Measurements from ENCODE around the gene LTF. TPM values are rescaled to one million over a fixed set of nuclear protein-coding genes. Genes with fewer than 3 reads are reported as not detected.
"Not testable (repeated sequence)": the region's sequence is repeated elsewhere in the genome, so short reads cannot be mapped to it uniquely, and the experiment has no call there.

LTF gene
- polyA plus RNA-seq, 3 donors = 5.6 to 13.4 (median 9.1) TPM

DNA sequence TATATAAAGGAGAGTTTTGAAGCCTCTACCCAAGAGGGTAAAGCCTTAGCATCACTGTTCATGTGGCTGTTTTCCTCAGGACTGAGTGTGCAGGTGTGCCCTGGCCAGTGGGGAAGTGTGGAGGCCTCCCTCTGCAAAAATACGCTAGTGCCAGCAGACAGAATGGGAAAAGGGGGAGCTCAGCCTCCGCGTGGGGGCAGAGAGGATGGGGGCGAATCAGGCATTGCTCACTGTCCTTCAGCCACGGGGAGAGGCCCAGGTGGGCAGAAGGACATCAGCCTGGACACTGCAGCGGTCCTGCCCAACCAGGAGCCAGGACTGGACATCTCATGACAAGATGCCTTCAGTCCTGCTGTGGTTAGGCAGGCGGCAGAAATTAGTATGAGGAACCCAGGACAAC is 10.1 kb downstream of the LTF start:
- no peak overlapping the region for H3K27ac ChIP-seq (ENCODE audit: low read depth, low read length)
- WGBS, 3 donors = 82 to 85% (median 84%) methylated on average over 7 of the region's 7 CpGs

GRCh38 chr3:46454209-46454595 is 10.5 kb downstream of the LTF start:
- no peak overlapping the region for H3K27ac ChIP-seq (ENCODE audit: low read depth, low read length)
- WGBS, 3 donors = 53 to 66% (median 54%) methylated on average over 3 of the region's 3 CpGs

GRCh38 chr3:46453526-46454208 is 11.0 kb downstream of the LTF start:
- H3K27ac ChIP-seq (ENCODE audit: low read depth, low read length) = no peak overlapping the region
- 69 to 77% (median 76%) methylated on average over 6 to 7 of the region's 7 CpGs for WGBS, 3 donors

GRCh38 chr3:46449755-46450552 is 14.8 kb downstream of the LTF start:
- no peak overlapping the region for H3K27ac ChIP-seq (ENCODE audit: low read depth, low read length)
- WGBS, 3 donors = 69 to 77% (median 76%) methylated on average over 14 of the region's 14 CpGs

GRCh38 chr3:46448721-46449120 is 16.0 kb downstream of the LTF start:
- no peak overlapping the region for H3K27ac ChIP-seq (ENCODE audit: low read depth, low read length)
- 88 to 94% (median 93%) methylated on average over 17 of the region's 17 CpGs for WGBS, 3 donors

DNA sequence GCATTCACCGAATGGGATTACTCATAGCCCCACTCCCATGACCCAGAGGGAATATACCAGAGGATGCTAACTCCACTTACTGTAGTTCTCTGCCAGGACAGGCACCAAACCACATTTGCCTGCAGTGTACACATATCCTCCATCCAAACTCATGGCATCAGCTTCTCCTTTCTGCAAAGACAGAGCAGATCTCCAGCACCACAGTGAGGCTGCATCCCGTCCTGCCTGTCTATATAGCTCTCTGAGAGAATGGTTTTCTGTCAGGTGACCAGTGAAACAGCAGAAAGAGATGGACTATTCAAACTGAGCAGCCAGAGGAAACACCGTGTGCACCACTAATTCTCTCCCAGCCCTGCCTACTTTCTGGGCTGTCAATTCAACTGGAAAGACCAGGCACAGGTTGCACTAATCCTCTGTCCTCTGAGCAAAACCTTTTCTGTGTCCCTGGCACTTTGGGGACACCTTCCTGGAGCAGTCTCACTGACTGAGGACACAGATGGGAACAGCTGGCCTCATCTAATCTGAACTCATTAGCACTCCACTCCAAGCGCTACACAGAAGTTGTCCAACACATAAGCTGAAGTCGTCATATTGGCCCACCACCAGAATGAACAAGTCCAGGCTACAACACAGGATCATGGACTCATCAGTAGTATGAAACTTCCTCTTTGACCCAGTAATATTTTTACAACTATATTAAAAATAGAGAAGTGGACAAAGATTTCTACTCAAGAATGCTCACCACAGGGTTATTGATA is 17.3 kb downstream of the LTF start:
- 54 to 80% (median 63%) methylated on average over 5 of the region's 5 CpGs for WGBS, 3 donors
- H3K27ac ChIP-seq (ENCODE audit: low read depth, low read length) = no peak overlapping the region

DNA sequence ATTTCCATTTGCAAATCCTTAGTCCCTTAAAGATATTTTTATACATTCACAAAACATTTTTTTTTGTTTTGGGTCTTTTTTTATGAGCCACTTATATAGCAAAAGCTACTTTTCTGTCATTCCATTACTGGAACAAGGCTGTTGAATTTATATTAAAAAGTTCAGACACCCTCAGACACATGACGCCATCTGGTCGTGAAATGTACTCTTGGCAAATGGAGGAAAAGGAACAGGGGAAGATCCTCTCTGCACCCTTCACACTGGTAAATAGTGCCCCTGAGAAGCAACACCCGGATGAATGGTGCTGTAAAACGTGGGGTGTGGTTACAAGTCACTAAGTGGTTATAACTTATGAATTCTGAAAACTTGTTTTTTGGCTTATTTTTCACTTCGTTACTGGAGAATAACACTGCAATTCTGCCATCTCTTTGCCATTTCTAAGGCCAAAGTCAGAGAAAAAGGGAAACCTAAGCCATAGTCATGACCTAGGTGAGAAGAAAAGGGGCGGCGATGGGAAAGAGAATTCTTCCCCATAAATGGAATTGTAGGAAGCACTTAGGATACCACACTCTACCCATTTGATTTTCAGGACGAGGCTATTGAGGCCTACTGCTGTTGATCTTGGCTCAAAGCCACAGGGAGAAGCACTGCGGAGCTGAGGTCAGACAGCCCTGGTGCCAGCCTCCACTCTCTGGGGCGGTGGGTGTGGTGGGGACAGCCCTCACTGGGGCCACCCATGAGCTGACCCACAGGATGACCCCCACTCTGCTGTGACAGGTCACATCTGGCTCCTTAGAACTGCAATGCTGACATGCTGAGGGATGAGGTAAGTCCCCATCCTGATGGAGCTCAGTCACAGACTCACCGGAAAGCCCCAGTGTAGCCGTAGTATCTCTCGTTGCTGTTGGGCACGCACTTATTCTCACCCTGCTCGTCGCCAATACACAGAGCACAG is 21.9 kb downstream of the LTF start:
- H3K27ac ChIP-seq (ENCODE audit: low read depth, low read length) = no peak overlapping the region
- 68 to 77% (median 72%) methylated on average over 16 of the region's 16 CpGs for WGBS, 3 donors

- no peak overlapping the region for H3K27ac ChIP-seq (ENCODE audit: low read depth, low read length)
- 73 to 87% (median 76%) methylated on average over 4 of the region's 4 CpGs for WGBS, 3 donors
Measured at GRCh38 chr3:46440531-46441294, 24.0 kb downstream of the LTF start.

- no peak overlapping the region for H3K27ac ChIP-seq (ENCODE audit: low read depth, low read length)
- WGBS, 3 donors = 80 to 90% (median 81%) methylated on average over 3 of the region's 3 CpGs
Measured at GRCh38 chr3:46438831-46439230, 25.9 kb downstream of the LTF start.

DNA sequence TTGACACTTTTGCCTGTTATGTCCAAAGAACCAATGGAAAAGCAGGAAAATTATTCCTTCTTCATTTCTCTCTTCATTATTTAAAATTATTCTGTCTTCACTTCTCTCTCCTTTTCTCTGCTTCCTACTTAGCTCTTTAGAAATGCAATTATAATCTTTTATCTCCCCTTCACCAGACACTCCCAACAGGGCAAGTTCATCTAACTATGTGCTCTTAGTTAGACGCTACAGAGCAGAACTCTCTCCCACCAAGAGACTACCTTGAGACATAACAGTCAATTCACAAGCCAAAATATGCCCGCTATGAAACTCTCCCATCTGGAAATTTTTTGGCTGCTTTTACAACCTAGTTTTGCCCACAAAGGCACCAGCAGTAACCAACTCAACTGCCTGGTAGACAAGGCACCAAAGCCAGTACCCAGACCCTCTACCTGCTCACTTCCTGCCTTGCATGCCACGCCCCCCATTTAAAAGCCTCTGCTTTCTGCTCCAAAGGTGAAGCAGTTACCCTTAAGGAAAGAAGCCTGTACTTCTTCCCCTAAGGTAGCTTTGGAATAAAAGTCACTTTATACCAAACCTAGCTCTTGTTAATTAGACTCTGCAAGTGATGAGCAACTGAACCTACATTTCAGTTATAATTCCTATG is 29.5 kb downstream of the LTF start:
- H3K27ac ChIP-seq (ENCODE audit: low read depth, low read length) = no peak overlapping the region
- 91% methylated on average over 3 of the region's 3 CpGs for WGBS, 3 donors

DNA sequence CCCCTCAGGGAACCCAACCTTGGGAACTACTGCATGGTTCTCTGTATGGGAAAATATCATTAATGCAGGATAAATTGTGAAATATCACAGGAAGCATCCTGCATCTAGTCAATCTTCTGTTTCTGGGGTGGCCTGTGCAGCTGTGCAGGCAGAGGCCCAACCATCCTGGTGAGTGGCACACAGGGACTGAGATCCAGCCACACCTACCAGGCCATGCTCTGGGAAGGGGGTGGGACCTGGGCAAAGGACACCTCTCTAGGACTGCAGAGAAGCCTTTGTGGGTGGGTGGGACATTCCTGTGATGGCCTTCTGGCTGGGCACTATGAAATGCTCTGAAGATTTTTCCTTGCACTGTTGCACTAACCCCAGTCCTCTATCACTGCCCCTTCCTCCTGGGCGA is 30.9 kb downstream of the LTF start:
- H3K27ac ChIP-seq (ENCODE audit: low read depth, low read length) = no peak overlapping the region
- 92 to 97% (median 94%) methylated on average over 1 of the region's 1 CpG for WGBS, 3 donors

- WGBS, 3 donors = 62 to 74% (median 63%) methylated on average over 4 of the region's 4 CpGs
- not testable (repeated sequence) for H3K27ac ChIP-seq (ENCODE audit: low read depth, low read length)
Measured at GRCh38 chr3:46433118-46433517, 31.6 kb downstream of the LTF start.

GRCh38 chr3:46431905-46432304 is 32.8 kb downstream of the LTF start:
- H3K27ac ChIP-seq (ENCODE audit: low read depth, low read length) = not testable (repeated sequence)

DNA sequence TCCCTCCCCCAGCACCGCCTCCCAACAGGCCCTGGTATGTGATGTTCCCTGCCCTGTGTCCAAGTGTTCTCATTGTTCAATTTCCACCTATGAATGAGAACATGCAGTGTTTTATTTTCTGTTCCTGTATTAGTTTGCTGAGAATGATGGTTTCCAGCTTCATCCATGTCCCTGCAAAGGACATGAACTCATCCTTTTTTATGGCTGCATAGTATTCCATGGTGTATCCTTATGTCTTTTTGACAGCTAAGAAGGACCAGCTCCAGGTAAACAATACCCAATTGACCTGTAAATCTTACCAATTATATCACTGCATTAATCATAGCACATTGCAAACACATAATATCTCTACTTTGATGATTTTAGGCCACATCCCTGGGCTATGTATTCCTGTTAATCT is 33.8 kb downstream of the LTF start:
- WGBS, 3 donors = 89 to 100% (median 98%) methylated on average over 1 of the region's 1 CpG
- H3K27ac ChIP-seq (ENCODE audit: low read depth, low read length) = not testable (repeated sequence)

More at GRCh38 chr3:46431905-46432304, 32.8 kb downstream of the LTF start:
- 84 to 93% (median 88%) methylated on average over 5 of the region's 5 CpGs for WGBS, 3 donors

DNA sequence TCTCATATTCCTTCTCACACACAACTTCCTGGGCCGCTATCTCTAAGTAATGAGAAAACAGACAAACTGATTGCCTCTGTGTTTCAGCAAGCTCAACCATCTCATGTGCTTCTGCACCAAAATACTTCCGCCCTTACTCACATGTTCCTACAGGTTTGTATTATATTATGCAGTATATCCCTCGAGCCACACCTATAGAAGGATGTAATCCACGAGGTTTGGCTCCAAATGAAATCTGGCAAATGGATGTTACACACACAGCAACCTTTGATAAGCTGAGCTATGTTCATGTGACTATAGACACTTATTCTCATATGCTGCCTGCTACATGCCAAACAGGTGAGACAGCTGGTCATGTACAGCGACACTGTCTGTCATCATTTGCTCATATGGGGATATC is 35.0 kb downstream of the LTF start:
- H3K27ac ChIP-seq (ENCODE audit: low read depth, low read length) = no peak overlapping the region
- 82 to 92% (median 88%) methylated on average over 5 of the region's 5 CpGs for WGBS, 3 donors

- WGBS, 3 donors = 73 to 94% (median 76%) methylated on average over 5 of the region's 5 CpGs
- no peak overlapping the region for H3K27ac ChIP-seq (ENCODE audit: low read depth, low read length)
Measured at GRCh38 chr3:46429250-46429649, 35.5 kb downstream of the LTF start.
